ENCODE measurements around the gene DYRK1A.

Gene DYRK1A

GRCh38 chr21:37468909-37469308 lies 102.3 kb downstream of the DYRK1A start:
- TF ChIP-seq CTCF (conservative IDR thresholded peaks at IDR 0.05; ENCODE audit: low read length): no peak
- no peak for TF ChIP-seq EZH2phosphoT487 (IDR thresholded peaks at IDR 0.05; ENCODE audit: borderline replicate concordance)

GRCh38 chr21:37469441-37469840 lies 102.9 kb downstream of the DYRK1A start:
- no peaks in the 10 kb centered on the region for H3K9me3 ChIP-seq (ENCODE audit: insufficient read depth, low read depth, low read length)
- H3K36me3 ChIP-seq (ENCODE audit: insufficient read depth, low read length): peaks cover 48% of the 10 kb centered on the region
- peaks cover 100% of the 10 kb centered on the region for H3K79me2 ChIP-seq (ENCODE audit: insufficient read depth, low read length)
- no peaks in the 10 kb centered on the region for H3K9me2 ChIP-seq (replicated peaks; ENCODE audit: low read depth, low read length)
- H3F3A ChIP-seq (ENCODE audit: low read depth): no peaks in the 10 kb centered on the region
- no peaks in the 10 kb centered on the region for H3K27me3 ChIP-seq (ENCODE audit: insufficient read depth, low read length, poor library complexity, severe bottlenecking)
- H3K4me3 ChIP-seq (ENCODE audit: low read length, poor library complexity, severe bottlenecking): no peak overlapping the region
- no peak overlapping the region for H3K9ac ChIP-seq (ENCODE audit: low read depth, low read length, poor library complexity, severe bottlenecking)
- H3K4me1 ChIP-seq (ENCODE audit: insufficient read depth, low read length, poor library complexity, severe bottlenecking): no peaks in the 10 kb centered on the region
- peaks cover 96% of the 10 kb centered on the region for H4K20me1 ChIP-seq (ENCODE audit: insufficient read depth, low read length, poor library complexity, severe bottlenecking)
- H2AFZ ChIP-seq (ENCODE audit: low read length): no peak overlapping the region
- H3K4me2 ChIP-seq (ENCODE audit: low read depth, low read length, poor library complexity, severe bottlenecking): no peak overlapping the region
- TF ChIP-seq EZH2phosphoT487 (IDR thresholded peaks at IDR 0.05; ENCODE audit: borderline replicate concordance) (no peak), CTCF (conservative IDR thresholded peaks at IDR 0.05; ENCODE audit: low read length) (no peak)

More at GRCh38 chr21:37468909-37469308, 102.3 kb downstream of the DYRK1A start:
- Histone ChIP-seq H4K20me1 (ENCODE audit: insufficient read depth, low read length, poor library complexity, severe bottlenecking) (peaks cover 96% of the 10 kb centered on the region), H3K27me3 (ENCODE audit: insufficient read depth, low read length, poor library complexity, severe bottlenecking) (no peaks in the 10 kb centered on the region), H3K36me3 (ENCODE audit: insufficient read depth, low read length) (peaks cover 48% of the 10 kb centered on the region), H3F3A (ENCODE audit: low read depth) (no peaks in the 10 kb centered on the region), H3K4me2 (ENCODE audit: low read depth, low read length, poor library complexity, severe bottlenecking) (no peak overlapping the region), H3K4me1 (ENCODE audit: insufficient read depth, low read length, poor library complexity, severe bottlenecking) (no peaks in the 10 kb centered on the region), H3K9ac (ENCODE audit: low read depth, low read length, poor library complexity, severe bottlenecking) (no peak overlapping the region), H3K9me2 (replicated peaks; ENCODE audit: low read depth, low read length) (no peaks in the 10 kb centered on the region), H3K4me3 (ENCODE audit: low read length, poor library complexity, severe bottlenecking) (no peak overlapping the region), H3K79me2 (ENCODE audit: insufficient read depth, low read length) (peaks cover 100% of the 10 kb centered on the region), H3K9me3 (ENCODE audit: insufficient read depth, low read depth, low read length) (no peaks in the 10 kb centered on the region), H2AFZ (ENCODE audit: low read length) (no peak overlapping the region)

- TF ChIP-seq CTCF (conservative IDR thresholded peaks at IDR 0.05; ENCODE audit: low read length) (no peak), EZH2phosphoT487 (IDR thresholded peaks at IDR 0.05; ENCODE audit: borderline replicate concordance) (no peak)
- Histone ChIP-seq H3K27me3 (ENCODE audit: insufficient read depth, low read length, poor library complexity, severe bottlenecking) (no peaks in the 10 kb centered on the region), H3K4me1 (ENCODE audit: insufficient read depth, low read length, poor library complexity, severe bottlenecking) (no peaks in the 10 kb centered on the region), H3K9ac (ENCODE audit: low read depth, low read length, poor library complexity, severe bottlenecking) (no peak overlapping the region), H4K20me1 (ENCODE audit: insufficient read depth, low read length, poor library complexity, severe bottlenecking) (peaks cover 96% of the 10 kb centered on the region), H3K79me2 (ENCODE audit: insufficient read depth, low read length) (peaks cover 100% of the 10 kb centered on the region), H3K4me3 (ENCODE audit: low read length, poor library complexity, severe bottlenecking) (no peak overlapping the region), H3K36me3 (ENCODE audit: insufficient read depth, low read length) (peaks cover 49% of the 10 kb centered on the region), H3F3A (ENCODE audit: low read depth) (no peaks in the 10 kb centered on the region), H3K4me2 (ENCODE audit: low read depth, low read length, poor library complexity, severe bottlenecking) (no peak overlapping the region), H2AFZ (ENCODE audit: low read length) (no peak overlapping the region), H3K9me2 (replicated peaks; ENCODE audit: low read depth, low read length) (no peaks in the 10 kb centered on the region), H3K9me3 (ENCODE audit: insufficient read depth, low read depth, low read length) (no peaks in the 10 kb centered on the region)
Measured at GRCh38 chr21:37472581-37472980, 106.0 kb downstream of the DYRK1A start.
